Cerebellar nuclear complex (tissue), 1 donor: ENCODE results near the gene AMMECR1L.
"Not testable (repeated sequence)": the region's sequence is repeated elsewhere in the genome, so short reads cannot be mapped to it uniquely, and the experiment has no call there.

Experiments used
- DNase-seq, 2 experiments: peaks; one replicate each; lab custom pipeline; 2025; lab: John Stamatoyannopoulos, UW

AMMECR1L gene

GRCh38 chr2:127841466-127842178 is 44.1 kb downstream of the AMMECR1L start:
- DNase-seq: no peak

GRCh38 chr2:127840893-127841292 is 44.9 kb downstream of the AMMECR1L start:
- DNase-seq: no peak

GRCh38 chr2:127834951-127835350 is 50.8 kb downstream of the AMMECR1L start:
- DNase-seq: no peak

GRCh38 chr2:127829845-127830246 is 55.9 kb downstream of the AMMECR1L start:
- no peak for DNase-seq

GRCh38 chr2:127826708-127827107 is 59.0 kb downstream of the AMMECR1L start:
- not testable (repeated sequence) for DNase-seq

- DNase-seq: no peak
Measured at GRCh38 chr2:127826047-127826446, 59.7 kb downstream of the AMMECR1L start.

GRCh38 chr2:127820080-127820668 is 65.6 kb downstream of the AMMECR1L start:
- DNase-seq: no peak

GRCh38 chr2:127818794-127819425 is 66.8 kb downstream of the AMMECR1L start:
- no peak for DNase-seq

- no peak for DNase-seq
Measured at GRCh38 chr2:127818241-127818640, 67.5 kb downstream of the AMMECR1L start.

- no peak for DNase-seq
Measured at GRCh38 chr2:127814677-127815076, 71.1 kb downstream of the AMMECR1L start.

- DNase-seq: not testable (repeated sequence)
Measured at GRCh38 chr2:127812441-127812840, 73.3 kb downstream of the AMMECR1L start.
